Stimulated activated memory B cell treated with anti-CD40 and anti-IgM and Interleukin-4, amounts not matched to agents 10 μg/mL and 1 μg/mL and 100 μg/mL, for 72 hours (primary cell): ENCODE results near the gene GSN.

Experiments
- ATAC-seq: fragments of 150-1000 bp; cut with Tn5 transposase; 2 replicates; pipeline ENCODE4 v1.10.0; 2021
- H3K27ac Mint-ChIP-seq: one replicate; pipeline ENCODE4 v1.8.0; 2022; ENCODE audit warnings: mild to moderate bottlenecking, mixed read lengths
- H3K27me3 Mint-ChIP-seq: one replicate; pipeline ENCODE4 v1.8.0; 2022; ENCODE audit warnings: mixed read lengths
- H3K36me3 Mint-ChIP-seq: one replicate; pipeline ENCODE4 v1.8.0; 2022; ENCODE audit warnings: mixed read lengths
- H3K4me1 Mint-ChIP-seq: one replicate; pipeline ENCODE4 v1.8.0; 2022; ENCODE audit warnings: mixed read lengths
- H3K4me3 Mint-ChIP-seq: one replicate; pipeline ENCODE4 v1.8.0; 2022; ENCODE audit warnings: mild to moderate bottlenecking, moderate library complexity, mixed read lengths
- H3K9me3 Mint-ChIP-seq: one replicate; pipeline ENCODE4 v1.8.0; 2022; ENCODE audit warnings: mixed read lengths

Gene GSN

GRCh38 chr9:121340676-121341392 is 72.9 kb downstream of the GSN start:
- Mint-ChIP-seq H3K27me3 (no peaks in the 10 kb centered on the region), H3K4me1 (peaks cover 10% of the 10 kb centered on the region), H3K9me3 (no peaks in the 10 kb centered on the region), H3K4me3 (no peak overlapping the region), H3K27ac (no peak overlapping the region), H3K36me3 (peaks cover 25% of the 10 kb centered on the region)
- peak; percentile 57 for ATAC-seq

GRCh38 chr9:121344184-121344583 is 76.2 kb downstream of the GSN start:
- no peak overlapping the region for H3K4me3 Mint-ChIP-seq

GRCh38 chr9:121345070-121345469 is 77.1 kb downstream of the GSN start:
- Mint-ChIP-seq H3K27ac (no peak overlapping the region), H3K9me3 (no peaks in the 10 kb centered on the region), H3K4me3 (no peak overlapping the region), H3K27me3 (no peaks in the 10 kb centered on the region), H3K4me1 (no peaks in the 10 kb centered on the region), H3K36me3 (peaks cover 32% of the 10 kb centered on the region)
- no peak for ATAC-seq

More at GRCh38 chr9:121344184-121344583, 76.2 kb downstream of the GSN start:
- peaks cover 32% of the 10 kb centered on the region for H3K36me3 Mint-ChIP-seq
- H3K4me1 Mint-ChIP-seq = no peaks in the 10 kb centered on the region
- no peaks in the 10 kb centered on the region for H3K27me3 Mint-ChIP-seq
- H3K27ac Mint-ChIP-seq = no peak overlapping the region
- no peaks in the 10 kb centered on the region for H3K9me3 Mint-ChIP-seq
- ATAC-seq = no peak

GRCh38 chr9:121348221-121348620 is 80.3 kb downstream of the GSN start:
- ATAC-seq = no peak
- Mint-ChIP-seq H3K9me3 (no peaks in the 10 kb centered on the region), H3K36me3 (peaks cover 23% of the 10 kb centered on the region), H3K4me1 (peaks cover 2% of the 10 kb centered on the region), H3K4me3 (no peak overlapping the region), H3K27ac (no peak overlapping the region), H3K27me3 (no peaks in the 10 kb centered on the region)

GRCh38 chr9:121349009-121349408 is 81.0 kb downstream of the GSN start:
- Mint-ChIP-seq H3K4me3 (no peak overlapping the region), H3K27ac (no peak overlapping the region), H3K27me3 (no peaks in the 10 kb centered on the region), H3K36me3 (peaks cover 23% of the 10 kb centered on the region), H3K4me1 (peaks cover 9% of the 10 kb centered on the region), H3K9me3 (no peaks in the 10 kb centered on the region)
- ATAC-seq = no peak

- Mint-ChIP-seq H3K36me3 (peaks cover 23% of the 10 kb centered on the region), H3K9me3 (no peaks in the 10 kb centered on the region), H3K4me3 (no peak overlapping the region), H3K4me1 (peaks cover 9% of the 10 kb centered on the region), H3K27ac (no peak overlapping the region), H3K27me3 (no peaks in the 10 kb centered on the region)
- no peak for ATAC-seq
These were observed 82.1 kb downstream of the GSN start for GRCh38 chr9:121350036-121350435.

GRCh38 chr9:121350993-121351561 is 83.1 kb downstream of the GSN start:
- Mint-ChIP-seq H3K27ac (no peak overlapping the region), H3K9me3 (no peaks in the 10 kb centered on the region), H3K36me3 (peaks cover 30% of the 10 kb centered on the region), H3K27me3 (no peaks in the 10 kb centered on the region), H3K4me1 (peaks cover 9% of the 10 kb centered on the region), H3K4me3 (no peak overlapping the region)
- ATAC-seq = no peak

GRCh38 chr9:121353241-121354061 is 85.5 kb downstream of the GSN start:
- Mint-ChIP-seq H3K4me3 (no peak overlapping the region), H3K36me3 (peaks cover 20% of the 10 kb centered on the region), H3K27me3 (no peaks in the 10 kb centered on the region), H3K27ac (no peak overlapping the region), H3K4me1 (peaks cover 16% of the 10 kb centered on the region), H3K9me3 (no peaks in the 10 kb centered on the region)
- no peak for ATAC-seq

GRCh38 chr9:121354141-121354540 is 86.2 kb downstream of the GSN start:
- Mint-ChIP-seq H3K4me1 (peaks cover 23% of the 10 kb centered on the region), H3K4me3 (no peak overlapping the region), H3K27ac (no peak overlapping the region), H3K27me3 (no peaks in the 10 kb centered on the region), H3K9me3 (no peaks in the 10 kb centered on the region), H3K36me3 (peaks cover 20% of the 10 kb centered on the region)
- no peak for ATAC-seq

GRCh38 chr9:121354762-121355161 is 86.8 kb downstream of the GSN start:
- H3K27me3 Mint-ChIP-seq = no peaks in the 10 kb centered on the region
- H3K4me3 Mint-ChIP-seq = no peak overlapping the region
- no peak overlapping the region for H3K27ac Mint-ChIP-seq

GRCh38 chr9:121357011-121357410 is 89.0 kb downstream of the GSN start:
- no peak overlapping the region for H3K4me3 Mint-ChIP-seq
- H3K27ac Mint-ChIP-seq = no peak overlapping the region
- no peaks in the 10 kb centered on the region for H3K9me3 Mint-ChIP-seq
- H3K27me3 Mint-ChIP-seq = no peaks in the 10 kb centered on the region
- H3K4me1 Mint-ChIP-seq = peaks cover 29% of the 10 kb centered on the region
- ATAC-seq = no peak
- peaks cover 20% of the 10 kb centered on the region for H3K36me3 Mint-ChIP-seq

More at GRCh38 chr9:121354762-121355161, 86.8 kb downstream of the GSN start:
- Mint-ChIP-seq H3K9me3 (no peaks in the 10 kb centered on the region), H3K36me3 (peaks cover 20% of the 10 kb centered on the region), H3K4me1 (peaks cover 29% of the 10 kb centered on the region)
- no peak for ATAC-seq

- Mint-ChIP-seq H3K27me3 (no peaks in the 10 kb centered on the region), H3K4me1 (peaks cover 22% of the 10 kb centered on the region), H3K4me3 (peak overlapping the region; percentile 27), H3K27ac (peak overlapping the region; percentile 17), H3K36me3 (peaks cover 13% of the 10 kb centered on the region), H3K9me3 (no peaks in the 10 kb centered on the region)
- no peak for ATAC-seq
These were observed 90.8 kb downstream of the GSN start for GRCh38 chr9:121358751-121359150.

- Mint-ChIP-seq H3K9me3 (no peaks in the 10 kb centered on the region), H3K4me3 (no peak overlapping the region), H3K27ac (peak overlapping the region; percentile 17), H3K27me3 (no peaks in the 10 kb centered on the region), H3K36me3 (peaks cover 11% of the 10 kb centered on the region), H3K4me1 (peaks cover 20% of the 10 kb centered on the region)
- no peak for ATAC-seq
These were observed 91.7 kb downstream of the GSN start for GRCh38 chr9:121359351-121360294.

GRCh38 chr9:121360601-121361374 is 92.8 kb downstream of the GSN start:
- no peak for ATAC-seq
- H3K27ac Mint-ChIP-seq = no peak overlapping the region
- H3K9me3 Mint-ChIP-seq = no peaks in the 10 kb centered on the region
- H3K4me1 Mint-ChIP-seq = peaks cover 20% of the 10 kb centered on the region
- no peaks in the 10 kb centered on the region for H3K27me3 Mint-ChIP-seq
- H3K36me3 Mint-ChIP-seq = peaks cover 7% of the 10 kb centered on the region
- no peak overlapping the region for H3K4me3 Mint-ChIP-seq
